Activated CD8-positive, alpha-beta T cell treated with anti-CD3 and anti-CD28 coated beads, Interleukin-2, amount 10 ng/mL, durations not matched to agents 7 days and 5 days (primary cell): ENCODE results near the gene ZG16. TPM values are rescaled to one million over a fixed set of nuclear protein-coding genes. Genes with fewer than 3 reads are reported as not detected.

Experiments used
- ATAC-seq: fragments of 150-1000 bp; cut with Tn5 transposase; one replicate; pipeline ENCODE4 v1.10.0; 2021; ENCODE audit warnings: moderate library complexity
- CTCF ChIA-PET: fragments of 350-600 bp; sonication (Branson Sonifier 250); formaldehyde crosslinking; loops from one replicate; lab custom pipeline; 2021; ENCODE audit warnings: antibody characterized with exemption; lab: Charles Lee
- POLR2A ChIA-PET: fragments of 350-600 bp; sonication (Branson Sonifier 250); formaldehyde crosslinking; loops from one replicate; lab custom pipeline; 2021; ENCODE audit warnings: antibody characterized with exemption; lab: Charles Lee
- DNase-seq: peaks from one replicate; pipeline ENCODE4 v3.0.0-alpha.2; 2020
- H3K27ac Mint-ChIP-seq: one replicate; pipeline ENCODE4 v1.8.0; 2021; ENCODE audit warnings: mild to moderate bottlenecking, mixed read lengths
- H3K27me3 Mint-ChIP-seq: one replicate; pipeline ENCODE4 v1.8.0; 2021; ENCODE audit warnings: low read depth, mixed read lengths
- H3K36me3 Mint-ChIP-seq: one replicate; pipeline ENCODE4 v1.8.0; 2021; ENCODE audit warnings: low read depth, mixed read lengths
- H3K4me1 Mint-ChIP-seq: one replicate; pipeline ENCODE4 v1.8.0; 2021; ENCODE audit warnings: low read depth, mixed read lengths
- H3K4me3 Mint-ChIP-seq: one replicate; pipeline ENCODE4 v1.8.0; 2021; ENCODE audit warnings: mild to moderate bottlenecking, mixed read lengths
- H3K9me3 Mint-ChIP-seq: one replicate; pipeline ENCODE4 v1.8.0; 2022; ENCODE audit warnings: mixed read lengths; ENCODE audit not compliant: insufficient read depth
- total RNA-seq, 2 experiments: library from RNA; stranded (reverse); gene quantifications; one replicate each; pipeline ENCODE4 v1.2.3, GENCODE V29; 2021

Gene ZG16
- total RNA-seq, 2 experiments from 2014 or later = not detected

GRCh38 chr16:29804455-29805231, 26.6 kb downstream of the ZG16 start:
- POLR2A ChIA-PET = interaction anchor here (0.6 to 5.4 kb wide), 8 partner anchors 12 to 128 kb away, joined by 3 to 89 read pairs (median 6); partner anchors contain the start of genes KIF22 and PAGR1
- H3K27me3 Mint-ChIP-seq = no peaks in the 10 kb centered on the region
- H3K4me1 Mint-ChIP-seq = peaks cover 40% of the 10 kb centered on the region
- peak overlapping the region; percentile 89 for H3K4me3 Mint-ChIP-seq
- CTCF ChIA-PET = interaction anchor here (0.6 to 3.1 kb wide), 10 partner anchors 10 to 228 kb away, joined by 3 to 36 read pairs (median 8); partner anchors contain the start of genes KIF22 and PAGR1
- no peak for DNase-seq
- no peaks in the 10 kb centered on the region for H3K9me3 Mint-ChIP-seq
- H3K27ac Mint-ChIP-seq = peak overlapping the region; percentile 93
- no peak for ATAC-seq
- peaks cover 63% of the 10 kb centered on the region for H3K36me3 Mint-ChIP-seq

- ATAC-seq = peak; percentile 72
- H3K36me3 Mint-ChIP-seq = peaks cover 70% of the 10 kb centered on the region
Observed at GRCh38 chr16:29805232-29806098, 27.4 kb downstream of the ZG16 start.

GRCh38 chr16:29806099-29806579, 28.1 kb downstream of the ZG16 start, which contains the start of gene MAZ:
Gene MAZ, plus strand, starts transcription at chr16:29806529. Its CDS starts 173 bp downstream, at chr16:29806702.
- Mint-ChIP-seq H3K9me3 (no peaks in the 10 kb centered on the region), H3K27ac (peak within 1 kb of the TSS; percentile 98), H3K4me3 (peak within 1 kb of the TSS; percentile 96), H3K36me3 (peaks cover 71% of the 10 kb centered on the region), H3K27me3 (no peaks in the 10 kb centered on the region), H3K4me1 (peaks cover 55% of the 10 kb centered on the region)
- POLR2A ChIA-PET = interaction anchor here (0.6 to 4.8 kb wide), 7 partner anchors 10 to 140 kb away, joined by 3 to 57 read pairs (median 5); partner anchors contain the start of genes KIF22 and PAGR1
- CTCF ChIA-PET = interaction anchor here (0.8 to 4.4 kb wide), 6 partner anchors 11 to 200 kb away, joined by 3 to 70 read pairs (median 14); partner anchors contain the start of genes KIF22 and PAGR1
- DNase-seq = no peak
- ATAC-seq = no peak

More at GRCh38 chr16:29805232-29806098, 27.4 kb downstream of the ZG16 start:
- H3K4me1 Mint-ChIP-seq = peaks cover 48% of the 10 kb centered on the region
- H3K9me3 Mint-ChIP-seq = no peaks in the 10 kb centered on the region
- CTCF ChIA-PET = interaction anchor here (0.8 to 3.1 kb wide), 6 partner anchors 10 to 105 kb away, joined by 3 to 36 read pairs (median 14); partner anchors contain the start of genes KIF22 and PAGR1
- POLR2A ChIA-PET = interaction anchor here (1.1 to 5.4 kb wide), 8 partner anchors 11 to 105 kb away, joined by 3 to 89 read pairs (median 6); partner anchors contain the start of genes KIF22 and PAGR1
- peak; percentile 99 for DNase-seq
- peak overlapping the region; percentile 89 for H3K4me3 Mint-ChIP-seq
- no peaks in the 10 kb centered on the region for H3K27me3 Mint-ChIP-seq
- H3K27ac Mint-ChIP-seq = peak overlapping the region; percentile 93

GRCh38 chr16:29806641-29807425, 28.8 kb downstream of the ZG16 start:
- H3K4me3 Mint-ChIP-seq = peak overlapping the region; percentile 96

GRCh38 chr16:29807426-29808218, 29.6 kb downstream of the ZG16 start:
- peak; percentile 95 for DNase-seq
- ATAC-seq = peak; percentile 37
- Mint-ChIP-seq H3K4me3 (peak overlapping the region; percentile 96), H3K36me3 (peaks cover 61% of the 10 kb centered on the region), H3K9me3 (no peaks in the 10 kb centered on the region), H3K27me3 (peaks cover 5% of the 10 kb centered on the region), H3K4me1 (peaks cover 64% of the 10 kb centered on the region), H3K27ac (peak overlapping the region; percentile 98)
- CTCF ChIA-PET = interaction anchor here (0.7 to 4.4 kb wide), 20 partner anchors 9 to 224 kb away, joined by 3 to 70 read pairs (median 4); partner anchors contain the start of genes KIF22, MVP, PAGR1 and TAOK2
- POLR2A ChIA-PET = interaction anchor here (1.1 to 4.8 kb wide), 13 partner anchors 9 to 207 kb away, joined by 3 to 57 read pairs (median 9); partner anchors contain the start of genes CDIPT, KIF22, MVP and PAGR1

More at GRCh38 chr16:29806641-29807425, 28.8 kb downstream of the ZG16 start:
- H3K27me3 Mint-ChIP-seq = peaks cover 4% of the 10 kb centered on the region
- peak overlapping the region; percentile 98 for H3K27ac Mint-ChIP-seq
- DNase-seq = peak; percentile 74
- POLR2A ChIA-PET = interaction anchor here (0.6 to 4.8 kb wide), 15 partner anchors 8 to 141 kb away, joined by 3 to 57 read pairs (median 8); partner anchors contain the start of genes KIF22, MVP and PAGR1
- no peak for ATAC-seq
- peaks cover 66% of the 10 kb centered on the region for H3K36me3 Mint-ChIP-seq
- no peaks in the 10 kb centered on the region for H3K9me3 Mint-ChIP-seq
- CTCF ChIA-PET = interaction anchor here (0.8 to 4.4 kb wide), 14 partner anchors 10 to 225 kb away, joined by 3 to 70 read pairs (median 8); partner anchors contain the start of genes KIF22, MVP, PAGR1 and TLCD3B
- peaks cover 60% of the 10 kb centered on the region for H3K4me1 Mint-ChIP-seq

GRCh38 chr16:29808219-29808900, 30.3 kb downstream of the ZG16 start:
- peaks cover 62% of the 10 kb centered on the region for H3K4me1 Mint-ChIP-seq
- peak; percentile 60 for DNase-seq
- peaks cover 8% of the 10 kb centered on the region for H3K27me3 Mint-ChIP-seq
- ATAC-seq = peak; percentile 12
- ChIA-PET POLR2A (interaction anchor here (0.9 to 4.8 kb wide), 13 partner anchors 8 to 208 kb away, joined by 3 to 57 read pairs (median 9); partner anchors contain the start of genes CDIPT, KIF22, MVP and PAGR1), CTCF (interaction anchor here (0.8 to 4.4 kb wide), 17 partner anchors 8 to 223 kb away, joined by 3 to 70 read pairs (median 5); partner anchors contain the start of genes KIF22, MVP, PAGR1 and TAOK2)
- no peaks in the 10 kb centered on the region for H3K9me3 Mint-ChIP-seq
- H3K4me3 Mint-ChIP-seq = peak overlapping the region; percentile 96
- peak overlapping the region; percentile 98 for H3K27ac Mint-ChIP-seq
- peaks cover 55% of the 10 kb centered on the region for H3K36me3 Mint-ChIP-seq

- ATAC-seq = no peak
Observed at GRCh38 chr16:29809031-29809747, 31.1 kb downstream of the ZG16 start.

GRCh38 chr16:29809850-29810698, 32.0 kb downstream of the ZG16 start:
- H3K27ac Mint-ChIP-seq = peak overlapping the region; percentile 77
- POLR2A ChIA-PET = interaction anchor here (0.6 to 4.8 kb wide), 5 partner anchors 11 to 673 kb away, joined by 3 to 57 read pairs (median 3); partner anchors contain the start of genes KIF22 and MVP

More at GRCh38 chr16:29809031-29809747, 31.1 kb downstream of the ZG16 start:
- peaks cover 47% of the 10 kb centered on the region for H3K36me3 Mint-ChIP-seq
- H3K9me3 Mint-ChIP-seq = no peaks in the 10 kb centered on the region
- H3K4me1 Mint-ChIP-seq = peaks cover 58% of the 10 kb centered on the region
- H3K27me3 Mint-ChIP-seq = peaks cover 8% of the 10 kb centered on the region
- ChIA-PET CTCF (interaction anchor here (0.8 to 4.4 kb wide), 9 partner anchors 8 to 222 kb away, joined by 3 to 70 read pairs (median 16); partner anchors contain the start of genes MVP, PAGR1 and TLCD3B), POLR2A (interaction anchor here (0.6 to 4.8 kb wide), 8 partner anchors 7 to 114 kb away, joined by 3 to 57 read pairs (median 12); partner anchors contain the start of genes KIF22, MVP and PAGR1)
- H3K27ac Mint-ChIP-seq = peak overlapping the region; percentile 98
- peak overlapping the region; percentile 96 for H3K4me3 Mint-ChIP-seq
- DNase-seq = no peak

More at GRCh38 chr16:29809850-29810698, 32.0 kb downstream of the ZG16 start:
- H3K36me3 Mint-ChIP-seq = peaks cover 41% of the 10 kb centered on the region
- ATAC-seq (no peak), DNase-seq (peak; percentile 73)
- peaks cover 62% of the 10 kb centered on the region for H3K4me1 Mint-ChIP-seq
- CTCF ChIA-PET = interaction anchor here (0.6 to 4.4 kb wide), 5 partner anchors 23 to 245 kb away, joined by 3 to 18 read pairs (median 3); no protein-coding TSS in a partner anchor
- H3K27me3 Mint-ChIP-seq = peaks cover 8% of the 10 kb centered on the region
- H3K9me3 Mint-ChIP-seq = no peaks in the 10 kb centered on the region
- H3K4me3 Mint-ChIP-seq = peak overlapping the region; percentile 90
